GM23338 (cell line): ENCODE results near the gene BRSK1.

Experiments used
- EZH2phosphoT487 ChIP-seq: fragments of 200-600 bp; sonication (generic); IDR thresholded peaks from one replicate; pipeline ENCODE4 v1.8.1; 2018; ENCODE audit warnings: antibody characterized with exemption; ENCODE audit not compliant: unreplicated experiment
- NANOG ChIP-seq: IDR thresholded peaks from 2 replicates; pipeline ENCODE4 v1.6.1; 2016; ENCODE audit warnings: antibody characterized with exemption, borderline replicate concordance
- POLR2AphosphoS5 ChIP-seq: IDR thresholded peaks from 2 replicates; pipeline ENCODE4 v1.6.1; 2016; ENCODE audit warnings: antibody characterized with exemption, low read depth
- TF ChIP-seq, protein P1 (sequence below), 2 experiments: fragments of 200-600 bp in 1 of 2; sonication (generic) in 1 of 2; conservative IDR thresholded peaks; 2 replicates each; pipeline versions ENCODE4 v1.5.1 to v1.6.1; 2016 to 2017; ENCODE audit warnings: antibody characterized with exemption in 2 of 2, low read depth in 2 of 2, mild to moderate bottlenecking in 2 of 2, moderate library complexity in 1 of 2

DNA sequence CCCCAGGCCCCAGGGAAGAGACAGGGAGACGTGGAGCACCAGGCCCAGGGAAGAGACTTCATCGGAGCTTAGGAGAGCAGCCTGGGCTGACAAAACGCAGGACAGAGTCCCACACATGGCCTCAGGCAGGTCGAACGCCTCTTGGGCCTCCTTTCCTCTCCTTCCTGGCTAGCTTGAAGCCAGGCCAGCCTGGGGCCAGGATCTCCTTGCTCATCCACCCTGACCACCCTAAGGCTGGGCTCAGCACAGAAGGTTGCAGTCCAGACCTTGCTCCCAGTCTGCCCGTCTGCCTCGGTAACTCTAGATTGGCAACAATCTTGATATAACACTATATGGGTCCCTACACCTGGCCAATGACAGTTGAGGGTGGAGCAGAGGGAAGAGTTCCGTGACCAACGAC, 35.1 kb upstream of the BRSK1 start:
- TF ChIP-seq, protein P1, sequence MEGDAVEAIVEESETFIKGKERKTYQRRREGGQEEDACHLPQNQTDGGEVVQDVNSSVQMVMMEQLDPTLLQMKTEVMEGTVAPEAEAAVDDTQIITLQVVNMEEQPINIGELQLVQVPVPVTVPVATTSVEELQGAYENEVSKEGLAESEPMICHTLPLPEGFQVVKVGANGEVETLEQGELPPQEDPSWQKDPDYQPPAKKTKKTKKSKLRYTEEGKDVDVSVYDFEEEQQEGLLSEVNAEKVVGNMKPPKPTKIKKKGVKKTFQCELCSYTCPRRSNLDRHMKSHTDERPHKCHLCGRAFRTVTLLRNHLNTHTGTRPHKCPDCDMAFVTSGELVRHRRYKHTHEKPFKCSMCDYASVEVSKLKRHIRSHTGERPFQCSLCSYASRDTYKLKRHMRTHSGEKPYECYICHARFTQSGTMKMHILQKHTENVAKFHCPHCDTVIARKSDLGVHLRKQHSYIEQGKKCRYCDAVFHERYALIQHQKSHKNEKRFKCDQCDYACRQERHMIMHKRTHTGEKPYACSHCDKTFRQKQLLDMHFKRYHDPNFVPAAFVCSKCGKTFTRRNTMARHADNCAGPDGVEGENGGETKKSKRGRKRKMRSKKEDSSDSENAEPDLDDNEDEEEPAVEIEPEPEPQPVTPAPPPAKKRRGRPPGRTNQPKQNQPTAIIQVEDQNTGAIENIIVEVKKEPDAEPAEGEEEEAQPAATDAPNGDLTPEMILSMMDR (conservative IDR thresholded peaks at IDR 0.05; ENCODE audit: low read depth in 2 of 2): no peak
- TF ChIP-seq NANOG: no peak
- TF ChIP-seq POLR2AphosphoS5: no peak
- TF ChIP-seq EZH2phosphoT487: no peak
